GM19351 (cell line): ENCODE results near the gene SF3B6.
"Not testable (repeated sequence)": the region's sequence is repeated elsewhere in the genome, so short reads cannot be mapped to it uniquely, and the experiment has no call there.

Source experiments
- ATAC-seq: cut with Tn5 transposase; IDR thresholded peaks from one replicate; pipeline ENCODE4 v1.9.1; 2021; ENCODE audit warnings: mild to moderate bottlenecking, moderate library complexity; ENCODE audit not compliant: unreplicated experiment

The SF3B6 gene

GRCh38 chr2:24075915-24076848 is at the start of gene SF3B6:
Gene SF3B6, minus strand, starts transcription at chr2:24076326. Its CDS starts 97 bp downstream, at chr2:24076229.
- peak; percentile 94 for ATAC-seq

- peak; percentile 16 for ATAC-seq
Observed at GRCh38 chr2:24123922-24124580, 47.9 kb upstream of the SF3B6 start.

- peak; percentile 87 for ATAC-seq
Observed at GRCh38 chr2:24123195-24123921, 47.2 kb upstream of the SF3B6 start, which contains the start of the genes FAM228B and PFN4. Gene FAM228B, plus strand, starts transcription at chr2:24123469. Its CDS starts 893 bp downstream, at chr2:24124362. Gene PFN4, minus strand, starts transcription at chr2:24123334. Its CDS starts 799 bp downstream, at chr2:24122535.

GRCh38 chr2:24122366-24123194 is 46.5 kb upstream of the SF3B6 start:
- ATAC-seq: no peak

- no peak for ATAC-seq
Observed at GRCh38 chr2:24121469-24121868, 45.3 kb upstream of the SF3B6 start.

- no peak for ATAC-seq
Observed at GRCh38 chr2:24121066-24121465, 44.9 kb upstream of the SF3B6 start.

- no peak for ATAC-seq
Observed at GRCh38 chr2:24117902-24118301, 41.8 kb upstream of the SF3B6 start.

- ATAC-seq: no peak
Observed at GRCh38 chr2:24115057-24115456, 38.9 kb upstream of the SF3B6 start.

GRCh38 chr2:24111407-24111901 is 35.3 kb upstream of the SF3B6 start:
- ATAC-seq: no peak

GRCh38 chr2:24110660-24111303 is 34.7 kb upstream of the SF3B6 start:
- ATAC-seq: no peak

- not testable (repeated sequence) for ATAC-seq
Observed at GRCh38 chr2:24109431-24109830, 33.3 kb upstream of the SF3B6 start.

GRCh38 chr2:24107336-24107735 is 31.2 kb upstream of the SF3B6 start:
- ATAC-seq: no peak

- ATAC-seq: no peak
Observed at GRCh38 chr2:24106786-24107185, 30.7 kb upstream of the SF3B6 start.

GRCh38 chr2:24105816-24106215 is 29.7 kb upstream of the SF3B6 start:
- ATAC-seq: no peak

- no peak for ATAC-seq
Observed at GRCh38 chr2:24104906-24105305, 28.8 kb upstream of the SF3B6 start.

- no peak for ATAC-seq
Observed at GRCh38 chr2:24104110-24104650, 28.1 kb upstream of the SF3B6 start.

GRCh38 chr2:24102677-24103076 is 26.6 kb upstream of the SF3B6 start:
- ATAC-seq: no peak

GRCh38 chr2:24101992-24102391 is 25.9 kb upstream of the SF3B6 start:
- ATAC-seq: no peak

GRCh38 chr2:24100732-24101131 is 24.6 kb upstream of the SF3B6 start:
- not testable (repeated sequence) for ATAC-seq
